Ectodermal cell (in vitro differentiated cells): ENCODE measurements around the gene SLC12A6.

Experiments used
- H3K27ac ChIP-seq: 2 replicates; pipeline ENCODE4 v1.7.0; 2013; ENCODE audit warnings: mild to moderate bottlenecking, low read depth, low read length; ENCODE audit not compliant: insufficient read depth, poor library complexity, severe bottlenecking
- H3K27me3 ChIP-seq: 2 replicates; pipeline ENCODE4 v1.7.0; 2013; ENCODE audit warnings: mild to moderate bottlenecking, low read length; ENCODE audit not compliant: insufficient read depth, control insufficient read depth, poor library complexity, severe bottlenecking
- H3K36me3 ChIP-seq: one replicate; pipeline ENCODE4 v1.7.0; 2013; ENCODE audit warnings: low read length; ENCODE audit not compliant: control insufficient read depth, insufficient read depth
- H3K4me1 ChIP-seq: one replicate; pipeline ENCODE4 v1.7.0; 2013; ENCODE audit warnings: low read length; ENCODE audit not compliant: control insufficient read depth, insufficient read depth
- H3K4me3 ChIP-seq: 2 replicates; pipeline ENCODE4 v1.7.0; 2013; ENCODE audit warnings: low read depth, low read length, control low read depth; ENCODE audit not compliant: insufficient read depth
- H3K9me3 ChIP-seq: 2 replicates; pipeline ENCODE4 v1.7.0; 2013; ENCODE audit warnings: mild to moderate bottlenecking, low read length, moderate library complexity; ENCODE audit not compliant: control insufficient read depth
- WGBS, 2 experiments: methylation state at CpG; one replicate each; pipeline ENCODE4 v1.1.7; 2013; ENCODE audit warnings: missing lambda C conversion rate in 2 of 2; 5-methylcytosine and 5-hydroxymethylcytosine counted together

Gene SLC12A6

DNA sequence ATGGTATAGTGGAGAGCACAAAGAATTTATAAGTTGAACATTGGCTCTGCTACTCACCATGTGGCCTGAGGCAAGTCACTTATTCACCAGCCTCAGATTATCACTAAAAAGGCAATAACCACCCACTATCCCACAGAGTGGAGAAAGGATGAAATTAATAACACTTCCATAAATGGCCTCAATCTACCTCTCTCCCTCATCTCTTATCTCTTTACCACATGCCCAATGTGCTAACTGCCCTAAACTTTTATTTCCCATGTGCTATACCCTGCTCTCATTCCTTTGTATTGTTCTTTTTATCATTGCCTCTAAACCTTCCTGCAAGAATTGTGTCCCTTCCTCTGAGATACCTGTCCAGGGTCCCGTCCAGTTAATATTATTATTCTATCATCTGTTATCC lies 26.0 kb downstream of the SLC12A6 start:
- Histone ChIP-seq H3K9me3 (no peaks in the 10 kb centered on the region), H3K4me3 (no peak overlapping the region), H3K36me3 (no peaks in the 10 kb centered on the region), H3K4me1 (no peaks in the 10 kb centered on the region), H3K27me3 (no peaks in the 10 kb centered on the region), H3K27ac (no peak overlapping the region)
- 71 to 100% methylated on average over 1 of the region's 1 CpG for WGBS, 2 experiments

- Histone ChIP-seq H3K4me3 (no peak overlapping the region), H3K4me1 (no peaks in the 10 kb centered on the region), H3K27me3 (no peaks in the 10 kb centered on the region), H3K27ac (no peak overlapping the region), H3K9me3 (no peaks in the 10 kb centered on the region), H3K36me3 (no peaks in the 10 kb centered on the region)
Observed at GRCh38 chr15:34304613-34305012, 33.0 kb downstream of the SLC12A6 start.

DNA sequence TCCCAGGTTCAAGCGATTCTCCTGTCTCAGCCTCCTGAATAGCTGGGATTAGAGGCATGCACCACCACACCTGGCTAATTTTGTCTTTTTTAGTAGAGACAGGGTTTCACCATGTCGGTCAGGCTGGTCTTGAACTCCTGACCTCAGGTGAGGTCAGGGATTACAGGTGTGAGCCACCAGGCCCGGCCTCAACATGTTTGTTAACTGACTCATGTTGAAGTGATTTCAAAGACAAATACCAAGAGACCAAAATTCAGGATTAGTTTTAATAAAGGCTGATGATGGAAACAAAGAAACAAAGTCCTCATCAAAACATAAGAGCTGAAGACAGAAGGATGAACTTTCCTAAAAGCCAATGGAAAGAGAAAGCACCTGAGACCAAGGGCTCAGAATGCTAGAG lies 36.5 kb downstream of the SLC12A6 start:
- 96 to 98% methylated on average over 3 of the region's 3 CpGs for WGBS, 2 experiments
- Histone ChIP-seq H3K4me1 (no peaks in the 10 kb centered on the region), H3K27me3 (no peaks in the 10 kb centered on the region), H3K9me3 (no peaks in the 10 kb centered on the region), H3K36me3 (no peaks in the 10 kb centered on the region), H3K4me3 (no peak overlapping the region), H3K27ac (no peak overlapping the region)

GRCh38 chr15:34297059-34297458 lies 40.5 kb downstream of the SLC12A6 start:
- H3K4me1 ChIP-seq: no peaks in the 10 kb centered on the region
- no peaks in the 10 kb centered on the region for H3K9me3 ChIP-seq
- no peak overlapping the region for H3K27ac ChIP-seq
- no peaks in the 10 kb centered on the region for H3K36me3 ChIP-seq
- no peaks in the 10 kb centered on the region for H3K27me3 ChIP-seq
- WGBS, 2 experiments: no CpG with 5 or more reads among the region's 1 CpG
- no peak overlapping the region for H3K4me3 ChIP-seq

DNA sequence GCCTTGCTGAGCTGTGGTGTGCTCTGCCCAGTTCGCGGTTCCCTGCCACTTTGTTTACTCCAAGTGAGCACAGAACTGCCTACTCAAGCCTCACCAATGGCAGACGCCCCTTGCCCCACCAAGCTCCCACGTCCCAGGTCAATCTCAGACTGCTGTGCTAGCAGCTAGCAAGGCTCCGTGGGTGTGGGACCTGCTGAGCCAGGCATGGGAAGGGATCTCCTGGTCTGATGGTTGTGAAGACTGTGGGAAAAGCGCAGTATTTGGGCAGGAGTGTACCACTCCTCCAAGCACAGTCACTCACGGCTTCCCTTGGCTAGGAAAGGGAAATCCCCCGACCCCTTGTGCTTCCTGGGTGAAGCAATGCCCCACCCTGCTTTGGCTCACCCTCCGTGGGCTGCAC lies 45.0 kb downstream of the SLC12A6 start:
- no peaks in the 10 kb centered on the region for H3K4me1 ChIP-seq
- no peaks in the 10 kb centered on the region for H3K27me3 ChIP-seq
- 94 to 97% methylated on average over 9 of the region's 9 CpGs for WGBS, 2 experiments
- no peak overlapping the region for H3K27ac ChIP-seq
- no peaks in the 10 kb centered on the region for H3K9me3 ChIP-seq
- H3K36me3 ChIP-seq: no peaks in the 10 kb centered on the region
- no peak overlapping the region for H3K4me3 ChIP-seq

GRCh38 chr15:34284937-34285336 lies 52.6 kb downstream of the SLC12A6 start:
- no peak overlapping the region for H3K27ac ChIP-seq
- H3K4me1 ChIP-seq: no peaks in the 10 kb centered on the region
- no peak overlapping the region for H3K4me3 ChIP-seq
- H3K36me3 ChIP-seq: no peaks in the 10 kb centered on the region
- H3K27me3 ChIP-seq: no peaks in the 10 kb centered on the region
- H3K9me3 ChIP-seq: no peaks in the 10 kb centered on the region
- 92 to 94% methylated on average over 2 of the region's 2 CpGs for WGBS, 2 experiments

- Histone ChIP-seq H3K27me3 (no peaks in the 10 kb centered on the region), H3K4me3 (no peak overlapping the region), H3K27ac (no peak overlapping the region), H3K4me1 (no peaks in the 10 kb centered on the region), H3K9me3 (no peaks in the 10 kb centered on the region), H3K36me3 (no peaks in the 10 kb centered on the region)
- WGBS, 2 experiments: 89 to 90% methylated on average over 1 of the region's 1 CpG
Observed at GRCh38 chr15:34282384-34282783, 55.2 kb downstream of the SLC12A6 start.

- Histone ChIP-seq H3K27ac (no peak overlapping the region), H3K9me3 (no peaks in the 10 kb centered on the region), H3K4me1 (no peaks in the 10 kb centered on the region), H3K4me3 (no peak overlapping the region), H3K36me3 (no peaks in the 10 kb centered on the region), H3K27me3 (no peaks in the 10 kb centered on the region)
- WGBS, 2 experiments: 96 to 100% methylated on average over 3 to 4 of the region's 4 CpGs
Observed at GRCh38 chr15:34280193-34280592, 57.4 kb downstream of the SLC12A6 start.

DNA sequence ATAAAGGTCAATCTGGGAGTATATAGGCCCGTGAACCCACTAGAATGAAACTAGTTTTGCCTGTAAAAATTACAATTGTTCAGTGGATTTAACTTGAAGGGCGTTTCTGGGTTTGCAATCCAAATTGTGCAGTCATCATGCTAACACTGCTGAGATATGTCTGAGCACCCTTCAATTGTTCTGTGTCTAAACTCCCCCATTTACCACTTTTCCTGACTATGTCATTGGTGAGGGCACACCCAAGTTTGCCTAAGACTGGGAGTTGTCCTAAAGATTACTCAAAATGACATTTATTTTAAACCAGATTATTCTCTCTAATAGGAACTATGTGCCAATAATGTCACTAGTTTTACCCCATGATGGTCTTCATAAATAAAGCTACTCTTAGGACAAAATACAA lies 58.2 kb downstream of the SLC12A6 start:
- no peaks in the 10 kb centered on the region for H3K4me1 ChIP-seq
- no peak overlapping the region for H3K4me3 ChIP-seq
- no peaks in the 10 kb centered on the region for H3K9me3 ChIP-seq
- WGBS, 2 experiments: 83 to 87% methylated on average over 2 of the region's 2 CpGs
- H3K27me3 ChIP-seq: no peaks in the 10 kb centered on the region
- H3K36me3 ChIP-seq: no peaks in the 10 kb centered on the region
- no peak overlapping the region for H3K27ac ChIP-seq

DNA sequence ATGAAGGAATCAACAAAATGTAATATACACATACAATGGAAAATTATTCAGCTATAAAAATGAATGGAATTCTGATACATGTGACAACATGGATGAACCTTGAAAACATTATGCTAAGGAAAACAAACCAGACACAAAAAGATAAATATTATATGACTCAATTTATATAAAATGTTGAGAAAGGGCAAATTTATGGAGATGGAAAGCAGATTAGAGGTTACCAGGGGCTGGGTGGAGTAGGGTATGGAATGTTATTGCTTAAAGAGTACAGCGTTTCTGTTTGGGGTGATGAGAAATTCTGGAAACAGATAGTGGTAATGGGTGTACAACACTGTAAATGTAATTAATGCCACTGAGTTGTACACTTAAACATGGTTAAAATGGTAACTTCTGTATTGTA lies 61.9 kb downstream of the SLC12A6 start:
- Histone ChIP-seq H3K36me3 (no peaks in the 10 kb centered on the region), H3K9me3 (no peaks in the 10 kb centered on the region), H3K27me3 (no peaks in the 10 kb centered on the region), H3K27ac (no peak overlapping the region), H3K4me3 (no peak overlapping the region), H3K4me1 (no peaks in the 10 kb centered on the region)
- 97 to 100% methylated on average over 1 of the region's 1 CpG for WGBS, 2 experiments

- Histone ChIP-seq H3K4me3 (no peak overlapping the region), H3K27me3 (no peaks in the 10 kb centered on the region), H3K36me3 (no peaks in the 10 kb centered on the region), H3K4me1 (no peaks in the 10 kb centered on the region), H3K27ac (no peak overlapping the region), H3K9me3 (no peaks in the 10 kb centered on the region)
Observed at GRCh38 chr15:34275154-34275553, 62.4 kb downstream of the SLC12A6 start.
